H9 (cell line): ENCODE measurements around the gene CDK9. TPM values are rescaled to one million over a fixed set of nuclear protein-coding genes. Genes with fewer than 3 reads are reported as not detected.

Source experiments
- DNase-seq: peaks from one replicate; pipeline ENCODE4 v3.0.0-alpha.2; 2017
- H2AFZ ChIP-seq: one replicate; pipeline ENCODE4 v1.6.1; 2013; ENCODE audit warnings: mild to moderate bottlenecking, low read length, control low read depth, moderate library complexity
- H2AK5ac ChIP-seq: 2 replicates; pipeline ENCODE4 v1.6.1; 2013; ENCODE audit warnings: low read length, control low read depth, mixed read lengths; ENCODE audit not compliant: insufficient read length
- H2BK120ac ChIP-seq: one replicate; pipeline ENCODE4 v1.6.1; 2013; ENCODE audit warnings: low read depth, mild to moderate bottlenecking, low read length, control low read depth, inconsistent platforms; ENCODE audit not compliant: poor library complexity, severe bottlenecking
- H2BK12ac ChIP-seq: 2 replicates; pipeline ENCODE4 v1.6.1; 2013; ENCODE audit warnings: low read length, control low read depth, mixed read lengths, low read depth; ENCODE audit not compliant: insufficient read length
- H2BK15ac ChIP-seq: 2 replicates; pipeline ENCODE4 v1.6.1; 2013; ENCODE audit warnings: low read depth, low read length, control low read depth
- H2BK20ac ChIP-seq: one replicate; pipeline ENCODE4 v1.6.1; 2013; ENCODE audit warnings: low read depth, mild to moderate bottlenecking, low read length, control low read depth, inconsistent platforms; ENCODE audit not compliant: poor library complexity, severe bottlenecking
- H2BK5ac ChIP-seq: 2 replicates; pipeline ENCODE4 v1.6.1; 2013; ENCODE audit warnings: low read length, control low read depth, mixed read lengths; ENCODE audit not compliant: insufficient read length
- H3K14ac ChIP-seq: 2 replicates; pipeline ENCODE4 v1.6.1; 2013; ENCODE audit warnings: low read length, control low read depth; ENCODE audit not compliant: insufficient read depth
- H3K18ac ChIP-seq: 2 replicates; pipeline ENCODE4 v1.6.1; 2013; ENCODE audit warnings: low read depth, mild to moderate bottlenecking, mixed read lengths, low read length, control low read depth; ENCODE audit not compliant: insufficient read length
- H3K23ac ChIP-seq: 2 replicates; pipeline ENCODE4 v1.6.1; 2013; ENCODE audit warnings: low read length, control low read depth, mixed read lengths, low read depth; ENCODE audit not compliant: insufficient read length
- H3K23me2 ChIP-seq: 2 replicates; pipeline ENCODE4 v1.6.1; 2013; ENCODE audit warnings: low read depth, mild to moderate bottlenecking, mixed read lengths, low read length, control low read depth; ENCODE audit not compliant: insufficient read length, poor library complexity, severe bottlenecking
- H3K27ac ChIP-seq: 2 replicates; pipeline ENCODE4 v1.5.1; 2013; ENCODE audit warnings: low read length, control low read depth, mixed read lengths, low read depth; ENCODE audit not compliant: insufficient read length
- H3K27me3 ChIP-seq: 2 replicates; pipeline ENCODE4 v1.6.1; 2013; ENCODE audit warnings: low read length, control low read depth, inconsistent platforms; ENCODE audit not compliant: insufficient read depth
- H3K4ac ChIP-seq: 2 replicates; pipeline ENCODE4 v1.6.1; 2013; ENCODE audit warnings: low read depth, mild to moderate bottlenecking, control low read depth, inconsistent platforms, low read length, moderate library complexity
- H3K4me1 ChIP-seq: 2 replicates; pipeline ENCODE4 v1.6.1; 2013; ENCODE audit warnings: low read length, control low read depth, inconsistent platforms; ENCODE audit not compliant: insufficient read depth
- H3K4me2 ChIP-seq: 2 replicates; pipeline ENCODE4 v1.6.1; 2013; ENCODE audit warnings: low read length, control low read depth, mixed read lengths; ENCODE audit not compliant: insufficient read length, insufficient read depth
- H3K56ac ChIP-seq: 2 replicates; pipeline ENCODE4 v1.6.1; 2013; ENCODE audit warnings: low read depth, mild to moderate bottlenecking, mixed read lengths, low read length, control low read depth; ENCODE audit not compliant: insufficient read length
- H3K79me1 ChIP-seq: 2 replicates; pipeline ENCODE4 v1.6.1; 2013; ENCODE audit warnings: low read depth, mild to moderate bottlenecking, moderate library complexity, low read length, control low read depth, inconsistent platforms; ENCODE audit not compliant: insufficient read depth, poor library complexity, severe bottlenecking
- H3K79me2 ChIP-seq: 2 replicates; pipeline ENCODE4 v1.6.1; 2013; ENCODE audit warnings: low read length, control low read depth, inconsistent platforms; ENCODE audit not compliant: insufficient read depth
- H3K9ac ChIP-seq: 2 replicates; pipeline ENCODE4 v1.6.1; 2013; ENCODE audit warnings: low read length, control low read depth, mixed read lengths; ENCODE audit not compliant: insufficient read length; ENCODE audit errors: extremely low read depth
- H3K9me3 ChIP-seq: one replicate; pipeline ENCODE4 v1.6.1; 2013; ENCODE audit warnings: low read depth, low read length, inconsistent platforms; ENCODE audit not compliant: control insufficient read depth
- H3T11ph ChIP-seq: one replicate; pipeline ENCODE4 v1.6.1; 2013; ENCODE audit warnings: mild to moderate bottlenecking, low read length, control low read depth, inconsistent platforms
- H4K20me1 ChIP-seq: one replicate; pipeline ENCODE4 v1.6.1; 2013; ENCODE audit not compliant: control insufficient read depth, insufficient read length, insufficient read depth
- H4K5ac ChIP-seq: 2 replicates; pipeline ENCODE4 v1.6.1; 2013; ENCODE audit warnings: low read depth, mild to moderate bottlenecking, mixed read lengths, low read length, control low read depth; ENCODE audit not compliant: insufficient read length
- H4K8ac ChIP-seq: replicated peaks from 2 replicates; pipeline ENCODE4 v1.6.1; 2013; ENCODE audit warnings: low read length, control low read depth, mixed read lengths, low read depth; ENCODE audit not compliant: insufficient read length
- H4K91ac ChIP-seq: 2 replicates; pipeline ENCODE4 v1.6.1; 2013; ENCODE audit warnings: low read depth, mild to moderate bottlenecking, moderate library complexity, mixed read lengths, low read length, control low read depth; ENCODE audit not compliant: insufficient read length
- H3K27ac Mint-ChIP-seq, 3 experiments: 2 replicates in 2 of 3; 3 replicates in 1 of 3; pipeline ENCODE4 v1.8.0; 2020 to 2021; ENCODE audit warnings: mixed read lengths in 3 of 3, mild to moderate bottlenecking in 1 of 3, moderate library complexity in 1 of 3
- H3K27me3 Mint-ChIP-seq: 2 replicates; pipeline ENCODE4 v1.8.0; 2021; ENCODE audit warnings: low read depth, mild to moderate bottlenecking, moderate library complexity, mixed read lengths
- H3K36me3 Mint-ChIP-seq, 3 experiments: 2 replicates in 2 of 3; 3 replicates in 1 of 3; pipeline ENCODE4 v1.8.0; 2020 to 2021; ENCODE audit warnings: low read depth in 3 of 3, mixed read lengths in 3 of 3; ENCODE audit not compliant: insufficient read depth in 1 of 3
- H3K4me1 Mint-ChIP-seq, 2 experiments: 2 replicates each; pipeline ENCODE4 v1.8.0; 2020; ENCODE audit warnings: mixed read lengths in 2 of 2
- H3K4me3 Mint-ChIP-seq, 2 experiments: 2 replicates in 1 of 2; 3 replicates in 1 of 2; pipeline ENCODE4 v1.8.0; 2020 to 2021; ENCODE audit warnings: mild to moderate bottlenecking in 2 of 2, mixed read lengths in 2 of 2, moderate library complexity in 1 of 2
- H3K9me3 Mint-ChIP-seq, 2 experiments: 2 replicates in 1 of 2; 3 replicates in 1 of 2; pipeline ENCODE4 v1.8.0; 2020; ENCODE audit warnings: mild to moderate bottlenecking in 2 of 2, mixed read lengths in 2 of 2, moderate library complexity in 1 of 2
- WGBS: extraction: QIAGEN DNeasy Blood & Tissue Kit; methylation state at CpG from one replicate; pipeline ENCODE4 v1.1.7; 2013; ENCODE audit warnings: missing lambda C conversion rate, low lambda C conversion rate, mixed read lengths; ENCODE audit not compliant: insufficient read length; ENCODE audit errors: extremely low coverage; 5-methylcytosine and 5-hydroxymethylcytosine counted together
- total RNA-seq: library from RNA; stranded (reverse); gene quantifications from 2 replicates; pipeline ENCODE4 v1.2.1, GENCODE V29; 2021
- TF ChIP-seq, protein P1 (sequence below): fragments of 200-600 bp; sonication (generic); conservative IDR thresholded peaks from 3 replicates; pipeline ENCODE4 v1.8.0; 2021; ENCODE audit warnings: antibody characterized with exemption, mild to moderate bottlenecking

Gene CDK9
- total RNA-seq, 1 experiment from 2014 or later, result 85.7 TPM

DNA sequence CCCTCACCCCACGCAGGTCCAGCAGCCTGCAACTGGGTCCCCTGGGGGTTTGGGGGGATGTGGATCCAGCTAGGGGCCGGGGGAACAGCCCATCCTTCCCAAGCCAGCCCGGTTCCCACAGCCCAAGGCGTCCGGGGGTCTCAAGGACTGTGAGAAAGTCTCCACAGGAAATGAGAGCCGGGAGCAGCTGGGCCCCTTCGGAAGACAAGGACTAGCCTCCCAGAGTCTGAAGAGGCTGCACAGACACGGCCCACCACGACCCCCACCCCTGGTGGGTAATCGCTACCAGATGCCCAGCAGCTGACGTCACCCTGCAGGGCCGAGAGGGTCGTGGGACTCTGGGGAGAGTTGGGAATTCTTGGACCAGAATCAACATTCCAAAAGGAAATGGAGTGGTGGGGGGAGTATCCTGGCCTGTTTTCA lies 17.9 kb upstream of the CDK9 start:
- peaks cover 8% of the 10 kb centered on the region for H3K4me1 ChIP-seq
- H4K8ac ChIP-seq, result no peak overlapping the region
- no peak overlapping the region for H2BK15ac ChIP-seq
- no peak overlapping the region for H3T11ph ChIP-seq
- no peak overlapping the region for H2AFZ ChIP-seq
- Mint-ChIP-seq H3K27ac (no peak overlapping the region), H3K36me3 (no peaks in the 10 kb centered on the region), H3K27me3 (peaks cover 7% of the 10 kb centered on the region), H3K4me3 (no peak overlapping the region), H3K9me3 (no peaks in the 10 kb centered on the region; a peak in 1 of 5 replicates), H3K4me1 (peaks cover 40 to 51% of the 10 kb centered on the region in 2 experiments)
- H3K23me2 ChIP-seq, result peaks cover 6% of the 10 kb centered on the region
- H4K20me1 ChIP-seq, result no peaks in the 10 kb centered on the region
- TF ChIP-seq, protein P1, sequence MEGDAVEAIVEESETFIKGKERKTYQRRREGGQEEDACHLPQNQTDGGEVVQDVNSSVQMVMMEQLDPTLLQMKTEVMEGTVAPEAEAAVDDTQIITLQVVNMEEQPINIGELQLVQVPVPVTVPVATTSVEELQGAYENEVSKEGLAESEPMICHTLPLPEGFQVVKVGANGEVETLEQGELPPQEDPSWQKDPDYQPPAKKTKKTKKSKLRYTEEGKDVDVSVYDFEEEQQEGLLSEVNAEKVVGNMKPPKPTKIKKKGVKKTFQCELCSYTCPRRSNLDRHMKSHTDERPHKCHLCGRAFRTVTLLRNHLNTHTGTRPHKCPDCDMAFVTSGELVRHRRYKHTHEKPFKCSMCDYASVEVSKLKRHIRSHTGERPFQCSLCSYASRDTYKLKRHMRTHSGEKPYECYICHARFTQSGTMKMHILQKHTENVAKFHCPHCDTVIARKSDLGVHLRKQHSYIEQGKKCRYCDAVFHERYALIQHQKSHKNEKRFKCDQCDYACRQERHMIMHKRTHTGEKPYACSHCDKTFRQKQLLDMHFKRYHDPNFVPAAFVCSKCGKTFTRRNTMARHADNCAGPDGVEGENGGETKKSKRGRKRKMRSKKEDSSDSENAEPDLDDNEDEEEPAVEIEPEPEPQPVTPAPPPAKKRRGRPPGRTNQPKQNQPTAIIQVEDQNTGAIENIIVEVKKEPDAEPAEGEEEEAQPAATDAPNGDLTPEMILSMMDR, result no peak
- H3K9ac ChIP-seq, result no peak overlapping the region
- no peak overlapping the region for H3K27ac ChIP-seq
- H2AK5ac ChIP-seq, result no peak overlapping the region
- no peak overlapping the region for H3K18ac ChIP-seq
- H2BK120ac ChIP-seq, result no peak overlapping the region
- no peak overlapping the region for H3K4ac ChIP-seq
- H3K79me2 ChIP-seq, result no peaks in the 10 kb centered on the region
- no peak overlapping the region for H2BK20ac ChIP-seq
- H4K91ac ChIP-seq, result no peak overlapping the region
- no peak overlapping the region for H3K4me2 ChIP-seq
- no peaks in the 10 kb centered on the region for H3K79me1 ChIP-seq
- DNase-seq, result no peak
- H2BK12ac ChIP-seq, result no peak overlapping the region
- WGBS, result no CpG with 5 or more reads among the region's 13 CpGs
- no peak overlapping the region for H3K23ac ChIP-seq
- no peak overlapping the region for H3K56ac ChIP-seq
- H3K27me3 ChIP-seq, result no peaks in the 10 kb centered on the region
- no peaks in the 10 kb centered on the region for H3K9me3 ChIP-seq
- H4K5ac ChIP-seq, result no peak overlapping the region
- no peak overlapping the region for H2BK5ac ChIP-seq
- H3K14ac ChIP-seq, result no peak overlapping the region
